GM04504 (cell line): ENCODE results near the gene NADK2.
A peak's percentile ranks its signal among the peaks of the same experiment; 100 is the strongest.
"Not testable (repeated sequence)": the region's sequence is repeated elsewhere in the genome, so short reads cannot be mapped to it uniquely, and the experiment has no call there.

Source experiments
- DNase-seq: peaks from one replicate; pipeline ENCODE4 v3.0.0-alpha.2; 2012; ENCODE audit warnings: low read depth

The NADK2 gene

GRCh38 chr5:36206913-36207312 is 34.8 kb downstream of the NADK2 start:
- DNase-seq, result no peak

GRCh38 chr5:36205329-36205728 is 36.4 kb downstream of the NADK2 start:
- no peak for DNase-seq

- DNase-seq, result peak; percentile 15
These were observed 39.2 kb downstream of the NADK2 start for GRCh38 chr5:36202521-36202961.

GRCh38 chr5:36200513-36200912 is 41.2 kb downstream of the NADK2 start:
- DNase-seq, result no peak

- DNase-seq, result no peak
These were observed 42.1 kb downstream of the NADK2 start for GRCh38 chr5:36199620-36200019.

- DNase-seq, result not testable (repeated sequence)
These were observed 42.9 kb downstream of the NADK2 start for GRCh38 chr5:36198783-36199182.

- no peak for DNase-seq
These were observed 43.4 kb downstream of the NADK2 start for GRCh38 chr5:36198281-36198680.

GRCh38 chr5:36193746-36194145 is 48.0 kb downstream of the NADK2 start:
- DNase-seq, result no peak

GRCh38 chr5:36184408-36184807 is 57.3 kb downstream of the NADK2 start:
- not testable (repeated sequence) for DNase-seq

- no peak for DNase-seq
These were observed 60.0 kb downstream of the NADK2 start for GRCh38 chr5:36181774-36182173.

GRCh38 chr5:36180556-36181350 is 61.0 kb downstream of the NADK2 start:
- no peak for DNase-seq

GRCh38 chr5:36179950-36180349 is 61.8 kb downstream of the NADK2 start:
- DNase-seq, result no peak

- DNase-seq, result no peak
These were observed 63.2 kb downstream of the NADK2 start for GRCh38 chr5:36178524-36178890.

GRCh38 chr5:36177715-36178523 is 63.8 kb downstream of the NADK2 start:
- DNase-seq, result no peak

GRCh38 chr5:36177154-36177553 is 64.6 kb downstream of the NADK2 start:
- no peak for DNase-seq

GRCh38 chr5:36175043-36175442 is 66.7 kb downstream of the NADK2 start:
- DNase-seq, result no peak

- no peak for DNase-seq
These were observed 67.6 kb downstream of the NADK2 start for GRCh38 chr5:36174119-36174518.

GRCh38 chr5:36173426-36173825 is 68.3 kb downstream of the NADK2 start:
- DNase-seq, result no peak

GRCh38 chr5:36172599-36172998 is 69.1 kb downstream of the NADK2 start:
- DNase-seq, result no peak

GRCh38 chr5:36170832-36171424 is 70.8 kb downstream of the NADK2 start:
- no peak for DNase-seq

- no peak for DNase-seq
These were observed 73.0 kb downstream of the NADK2 start for GRCh38 chr5:36168737-36169136.

GRCh38 chr5:36164461-36164860 is 77.3 kb downstream of the NADK2 start:
- DNase-seq, result no peak
